ENCODE data around the gene MITF. TPM values are rescaled to one million over a fixed set of nuclear protein-coding genes. Genes with fewer than 3 reads are reported as not detected.

The MITF gene
- total RNA-seq, 1 experiment from 2014 or later: 3.3 TPM

DNA sequence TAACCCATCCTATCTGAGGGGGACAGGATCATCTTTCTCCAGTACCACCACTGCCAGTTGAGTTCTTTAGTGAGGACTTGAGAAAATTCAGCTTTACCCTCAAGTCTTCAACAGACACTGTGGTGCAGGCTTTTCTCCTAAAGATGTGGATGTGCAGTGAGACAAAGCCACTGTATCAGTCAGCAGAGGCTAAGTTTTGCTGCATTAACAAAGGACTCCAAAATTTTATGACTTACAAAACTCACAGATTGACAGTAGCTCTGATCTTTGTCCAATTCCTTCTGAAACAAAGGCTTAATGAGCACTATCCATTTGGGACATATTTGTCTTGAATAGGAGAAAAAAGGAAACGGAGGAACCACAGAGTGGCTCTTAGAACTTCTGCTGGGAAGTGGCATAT is 87.9 kb downstream of the MITF start:
- no peak for DNase-seq (ENCODE audit: extremely low read depth, low read depth)

GRCh38 chr3:69828817-69829216 is 89.6 kb downstream of the MITF start:
- DNase-seq (ENCODE audit: extremely low read depth, low read depth): no peak

- DNase-seq (ENCODE audit: extremely low read depth, low read depth): no peak
Observed at GRCh38 chr3:69830147-69830546, 90.9 kb downstream of the MITF start.

- DNase-seq (ENCODE audit: extremely low read depth, low read depth): no peak
Observed at GRCh38 chr3:69831737-69832136, 92.5 kb downstream of the MITF start.

DNA sequence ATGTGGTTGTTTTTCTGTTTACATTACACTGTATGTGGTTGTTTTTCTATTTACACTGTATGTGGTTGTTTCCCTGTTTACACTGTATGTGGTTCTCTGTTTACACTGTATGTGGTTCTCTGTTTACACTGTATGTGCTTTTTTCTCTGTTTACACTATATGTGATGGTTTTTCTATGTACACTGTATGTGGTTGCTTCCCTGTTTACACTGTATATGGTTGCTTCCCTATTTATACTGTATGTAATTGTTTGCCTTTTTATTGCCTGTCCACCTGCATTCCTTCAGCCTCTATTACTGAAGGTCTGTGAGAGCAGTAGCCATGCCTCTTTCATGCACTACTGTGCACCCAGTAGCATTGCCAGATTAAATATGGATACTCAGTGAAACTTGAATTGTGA is 94.3 kb downstream of the MITF start:
- DNase-seq (ENCODE audit: extremely low read depth, low read depth): no peak

- DNase-seq (ENCODE audit: extremely low read depth, low read depth): no peak
Observed at GRCh38 chr3:69838217-69838616, 99.0 kb downstream of the MITF start.

DNA sequence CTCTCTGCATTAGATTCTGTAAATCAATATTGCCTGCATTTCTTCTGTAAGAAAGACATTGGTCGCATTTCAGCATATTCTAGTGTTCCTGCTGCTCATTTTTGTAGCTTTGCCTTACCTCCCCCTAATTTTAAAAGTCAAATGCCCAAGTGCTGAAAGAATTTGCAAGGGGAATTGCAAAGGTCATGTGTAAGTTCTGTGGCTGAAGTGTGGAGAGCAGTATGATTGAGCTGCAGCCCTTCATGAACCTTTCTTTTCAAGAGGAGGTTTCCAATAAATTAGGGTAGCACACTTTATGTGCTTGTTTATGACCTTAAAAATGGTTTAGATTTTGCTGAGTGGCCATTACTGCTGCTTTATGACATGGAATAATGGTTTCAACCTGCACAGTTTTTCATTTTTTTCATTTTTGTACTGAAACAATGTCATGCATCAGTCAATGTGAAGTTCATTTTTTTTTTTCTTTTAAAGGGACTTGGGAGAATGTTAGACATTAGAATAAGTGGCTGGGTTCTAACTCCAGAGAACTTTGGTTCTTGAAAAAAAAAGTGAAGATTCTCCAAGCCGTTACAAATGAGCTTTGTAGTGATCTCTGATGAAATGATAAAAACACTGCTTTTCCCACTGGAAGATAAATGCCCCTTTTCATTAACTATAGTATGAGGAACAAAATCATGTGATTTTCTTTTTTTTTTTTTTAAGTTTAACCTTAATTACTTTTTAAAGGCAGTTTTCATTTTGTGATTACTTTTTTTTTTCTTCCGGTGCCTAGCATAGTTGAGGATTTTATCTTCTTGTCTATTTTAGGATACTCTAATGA is 99.6 kb downstream of the MITF start:
- DNase-seq (ENCODE audit: extremely low read depth, low read depth): no peak

- DNase-seq (ENCODE audit: extremely low read depth, low read depth): no peak
Observed at GRCh38 chr3:69842351-69842750, 103.1 kb downstream of the MITF start.

- no peak for DNase-seq (ENCODE audit: extremely low read depth, low read depth)
Observed at GRCh38 chr3:69842789-69843188, 103.5 kb downstream of the MITF start.

GRCh38 chr3:69844706-69845105 is 105.4 kb downstream of the MITF start:
- no peak for DNase-seq (ENCODE audit: extremely low read depth, low read depth)

- no peak for DNase-seq (ENCODE audit: extremely low read depth, low read depth)
Observed at GRCh38 chr3:69847303-69847702, 108.0 kb downstream of the MITF start.

GRCh38 chr3:69848113-69848512 is 108.8 kb downstream of the MITF start:
- no peak for DNase-seq (ENCODE audit: extremely low read depth, low read depth)

GRCh38 chr3:69850849-69851248 is 111.6 kb downstream of the MITF start:
- no peak for DNase-seq (ENCODE audit: extremely low read depth, low read depth)

DNA sequence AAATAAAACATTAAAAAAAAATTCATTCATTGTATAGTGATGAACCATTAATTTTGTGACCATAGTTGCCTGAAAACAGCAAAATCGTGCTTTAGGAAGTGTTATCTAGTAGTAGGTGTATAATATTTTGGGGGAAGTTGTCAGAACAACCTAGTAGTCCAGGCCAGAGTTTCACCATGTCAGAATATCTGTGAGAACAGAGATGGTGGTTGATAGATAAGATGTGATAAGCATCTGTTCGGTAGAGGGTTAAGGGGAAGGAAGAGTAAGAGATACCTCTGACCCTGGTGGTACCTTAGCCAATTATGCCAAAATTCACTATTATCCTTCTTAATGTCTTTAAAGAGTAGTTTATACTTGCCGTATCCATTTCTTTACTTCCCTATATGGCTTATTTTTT is 113.8 kb downstream of the MITF start:
- DNase-seq (ENCODE audit: extremely low read depth, low read depth): no peak

GRCh38 chr3:69855436-69856162 is 116.3 kb downstream of the MITF start:
- no peak for DNase-seq (ENCODE audit: extremely low read depth, low read depth)

GRCh38 chr3:69856965-69857705 is 117.9 kb downstream of the MITF start:
- no peak for DNase-seq (ENCODE audit: extremely low read depth, low read depth)

DNA sequence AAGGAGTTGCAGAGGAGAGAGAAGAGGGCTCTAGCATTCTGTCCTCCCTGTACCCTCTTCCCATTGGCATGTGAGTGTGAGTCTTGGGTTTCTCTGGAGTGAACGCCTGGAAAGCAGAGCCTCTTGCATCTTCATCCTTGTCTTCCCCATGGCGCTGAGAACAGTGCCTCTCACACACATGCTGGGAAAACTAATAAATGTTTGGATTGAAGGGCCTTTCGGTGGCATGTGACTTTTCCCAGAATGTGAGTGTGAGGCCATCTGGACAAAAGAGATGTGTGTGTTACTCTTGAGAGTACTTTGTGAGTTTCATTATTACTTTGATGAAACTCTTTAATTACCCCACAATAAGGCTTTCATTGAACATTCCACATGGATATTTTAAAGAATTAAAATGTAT is 122.3 kb downstream of the MITF start:
- no peak for DNase-seq (ENCODE audit: extremely low read depth, low read depth)

DNA sequence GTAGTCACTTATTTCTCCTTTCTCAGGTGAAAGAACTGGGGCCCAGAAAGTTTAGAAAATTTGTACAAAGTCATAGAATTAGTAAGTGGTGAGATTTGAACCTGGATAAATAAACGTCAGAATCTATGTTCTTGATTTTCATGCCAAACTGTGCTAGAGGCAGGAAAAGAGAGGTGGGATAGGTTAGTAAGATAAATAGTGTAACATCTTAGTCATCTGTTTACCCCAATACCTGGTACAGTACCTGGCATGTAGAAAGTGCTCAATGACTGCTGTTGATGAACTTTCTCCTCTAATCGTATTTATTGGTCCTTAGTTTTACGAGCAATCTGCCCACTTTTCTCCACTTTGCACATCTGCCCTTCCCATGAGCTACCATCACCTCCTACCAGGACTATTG is 124.9 kb downstream of the MITF start:
- no peak for DNase-seq (ENCODE audit: extremely low read depth, low read depth)

GRCh38 chr3:69864766-69865165 is 125.5 kb downstream of the MITF start:
- no peak for DNase-seq (ENCODE audit: extremely low read depth, low read depth)

- DNase-seq (ENCODE audit: extremely low read depth, low read depth): no peak
Observed at GRCh38 chr3:69865925-69866679, 126.8 kb downstream of the MITF start.
